DND-41 (cell line): ENCODE measurements around the gene NEU4.

Experiments used
- EZH2 ChIP-seq: IDR thresholded peaks from 3 replicates; pipeline ENCODE4 v1.6.1; 2012; ENCODE audit warnings: borderline replicate concordance, low read depth, mild to moderate bottlenecking, moderate library complexity, low read length, inconsistent platforms; ENCODE audit not compliant: severe bottlenecking
- TF ChIP-seq, protein P1 (sequence below): IDR thresholded peaks from 2 replicates; pipeline ENCODE4 v1.5.1; 2012; ENCODE audit warnings: borderline replicate concordance, low read length, moderate library complexity, mild to moderate bottlenecking; ENCODE audit not compliant: poor library complexity, severe bottlenecking; ENCODE audit errors: extremely low read depth

DNA sequence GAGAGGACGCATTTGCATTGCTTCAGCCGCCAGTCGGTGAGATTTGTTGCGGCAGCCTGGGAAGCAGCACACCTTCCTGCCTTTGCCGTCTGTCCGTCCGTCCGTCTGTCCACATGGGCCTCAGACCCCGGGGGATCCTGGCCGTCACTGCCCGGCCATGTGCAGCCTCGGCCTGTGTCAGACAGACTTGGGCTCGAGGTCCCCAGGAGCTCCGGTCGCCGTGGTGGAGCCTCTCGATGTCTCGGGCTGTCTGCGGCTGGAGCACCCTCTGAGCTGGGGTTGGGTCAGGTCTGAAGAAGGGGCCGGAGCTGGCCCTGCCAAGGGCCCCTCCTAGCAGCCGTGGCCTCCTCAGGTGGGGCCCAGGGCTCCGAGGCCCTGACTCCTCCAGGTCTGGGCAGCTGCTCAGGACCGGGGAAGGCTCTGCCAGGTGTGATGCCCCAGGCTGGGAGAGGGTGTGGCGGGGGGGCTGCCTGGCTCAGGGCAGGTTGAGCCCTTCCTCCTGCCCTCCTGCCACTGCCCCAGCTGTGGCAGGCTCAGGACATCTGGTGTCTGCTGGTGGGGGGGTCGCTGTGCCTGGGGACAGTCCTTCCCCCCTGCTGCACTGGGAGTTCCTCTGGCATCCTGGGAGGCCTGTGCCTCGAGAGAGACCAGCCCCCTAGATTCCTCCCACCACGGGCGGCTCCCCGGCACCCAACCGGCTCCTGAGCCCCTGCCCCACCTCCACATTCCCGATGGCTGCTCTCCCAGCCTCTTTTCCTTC, 11.8 kb downstream of the NEU4 start:
- TF ChIP-seq, protein P1, sequence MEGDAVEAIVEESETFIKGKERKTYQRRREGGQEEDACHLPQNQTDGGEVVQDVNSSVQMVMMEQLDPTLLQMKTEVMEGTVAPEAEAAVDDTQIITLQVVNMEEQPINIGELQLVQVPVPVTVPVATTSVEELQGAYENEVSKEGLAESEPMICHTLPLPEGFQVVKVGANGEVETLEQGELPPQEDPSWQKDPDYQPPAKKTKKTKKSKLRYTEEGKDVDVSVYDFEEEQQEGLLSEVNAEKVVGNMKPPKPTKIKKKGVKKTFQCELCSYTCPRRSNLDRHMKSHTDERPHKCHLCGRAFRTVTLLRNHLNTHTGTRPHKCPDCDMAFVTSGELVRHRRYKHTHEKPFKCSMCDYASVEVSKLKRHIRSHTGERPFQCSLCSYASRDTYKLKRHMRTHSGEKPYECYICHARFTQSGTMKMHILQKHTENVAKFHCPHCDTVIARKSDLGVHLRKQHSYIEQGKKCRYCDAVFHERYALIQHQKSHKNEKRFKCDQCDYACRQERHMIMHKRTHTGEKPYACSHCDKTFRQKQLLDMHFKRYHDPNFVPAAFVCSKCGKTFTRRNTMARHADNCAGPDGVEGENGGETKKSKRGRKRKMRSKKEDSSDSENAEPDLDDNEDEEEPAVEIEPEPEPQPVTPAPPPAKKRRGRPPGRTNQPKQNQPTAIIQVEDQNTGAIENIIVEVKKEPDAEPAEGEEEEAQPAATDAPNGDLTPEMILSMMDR, result no peak
- TF ChIP-seq EZH2, result no peak
